GM19043 (cell line): ENCODE data around the gene SLK.
A peak's percentile ranks its signal among the peaks of the same experiment; 100 is the strongest.

Source experiments
- ATAC-seq: cut with Tn5 transposase; IDR thresholded peaks from one replicate; pipeline ENCODE4 v1.9.1; 2021; ENCODE audit warnings: low read depth; ENCODE audit not compliant: unreplicated experiment

SLK gene

GRCh38 chr10:103966671-103967447, at the start of gene SLK:
TSS of gene SLK (plus strand) at chr10:103967140. CDS start at chr10:103967746, 606 bp downstream.
- ATAC-seq = peak; percentile 62

- ATAC-seq = peak; percentile 4
Observed at GRCh38 chr10:103917302-103918052, 49.5 kb upstream of the SLK start.

- peak; percentile 87 for ATAC-seq
Observed at GRCh38 chr10:103918053-103918846, 48.7 kb upstream of the SLK start, which contains the start of gene STN1. TSS of gene STN1 (minus strand) at chr10:103918184. CDS start at chr10:103917594, 590 bp downstream.

GRCh38 chr10:103919648-103920025, 47.3 kb upstream of the SLK start:
- ATAC-seq = no peak

- ATAC-seq = no peak
Observed at GRCh38 chr10:103921248-103921647, 45.7 kb upstream of the SLK start.

GRCh38 chr10:103921750-103922195, 45.2 kb upstream of the SLK start:
- ATAC-seq = no peak

GRCh38 chr10:103922659-103923058, 44.3 kb upstream of the SLK start:
- ATAC-seq = no peak

GRCh38 chr10:103923502-103923901, 43.4 kb upstream of the SLK start:
- no peak for ATAC-seq

- no peak for ATAC-seq
Observed at GRCh38 chr10:103925591-103925990, 41.3 kb upstream of the SLK start.

GRCh38 chr10:103926722-103927319, 40.1 kb upstream of the SLK start:
- ATAC-seq = no peak

- ATAC-seq = no peak
Observed at GRCh38 chr10:103928784-103929183, 38.2 kb upstream of the SLK start.

- ATAC-seq = no peak
Observed at GRCh38 chr10:103929381-103929921, 37.5 kb upstream of the SLK start.

- no peak for ATAC-seq
Observed at GRCh38 chr10:103930449-103930848, 36.5 kb upstream of the SLK start.

- no peak for ATAC-seq
Observed at GRCh38 chr10:103930881-103931280, 36.1 kb upstream of the SLK start.

- no peak for ATAC-seq
Observed at GRCh38 chr10:103931603-103932002, 35.3 kb upstream of the SLK start.

- no peak for ATAC-seq
Observed at GRCh38 chr10:103932271-103932670, 34.7 kb upstream of the SLK start.

GRCh38 chr10:103932971-103933370, 34.0 kb upstream of the SLK start:
- ATAC-seq = no peak

- ATAC-seq = no peak
Observed at GRCh38 chr10:103933557-103934121, 33.3 kb upstream of the SLK start.

GRCh38 chr10:103934308-103934707, 32.6 kb upstream of the SLK start:
- no peak for ATAC-seq

- no peak for ATAC-seq
Observed at GRCh38 chr10:103936022-103936421, 30.9 kb upstream of the SLK start.
